Stomach (tissue), 9 donors: ENCODE measurements around the gene STPG4. TPM values are rescaled to one million over a fixed set of nuclear protein-coding genes. Genes with fewer than 3 reads are reported as not detected.

ENCODE experiments used
- DNase-seq, 2 donors: peaks; one replicate each; pipeline versions ENCODE4 v3.0.0 to v3.0.0-alpha.2; 2013 to 2019
- H3K27ac ChIP-seq, 5 donors: fragments of 200-600 bp in 4 of 5; sonication (generic) in 4 of 5; one replicate each; pipeline ENCODE4 v1.5.1; 2013 to 2019; ENCODE audit warnings: mild to moderate bottlenecking in 1 of 5, moderate library complexity in 1 of 5
- H3K27me3 ChIP-seq, 3 donors: fragments of 200-600 bp; sonication (generic); one replicate each; pipeline ENCODE4 v1.5.1; 2017 to 2019; ENCODE audit warnings: mixed run types in 1 of 3
- H3K36me3 ChIP-seq, 4 donors: fragments of 200-600 bp; sonication (generic); 1 replicate in 3 of 4; 2 replicates in 1 of 4; pipeline ENCODE4 v1.5.1; 2016 to 2019
- H3K4me1 ChIP-seq, 4 donors: fragments of 200-600 bp; sonication (generic); one replicate each; pipeline ENCODE4 v1.5.1; 2016 to 2019
- H3K4me3 ChIP-seq, 4 donors: fragments of 200-600 bp; sonication (generic) in 3 of 4; one replicate each; pipeline ENCODE4 v1.5.1; 2016 to 2019; ENCODE audit warnings: mild to moderate bottlenecking in 1 of 4
- H3K9me3 ChIP-seq, 4 donors: fragments of 200-600 bp; sonication (generic); one replicate each; pipeline ENCODE4 v1.5.1; 2016 to 2019
- EP300 ChIP-seq: sonication (generic); formaldehyde crosslinking; IDR thresholded peaks from one replicate; pipeline ENCODE4 v1.6.1; 2017; ENCODE audit warnings: antibody characterized with exemption
- POLR2A ChIP-seq, 4 donors: fragments of 450-650 bp; IDR thresholded peaks; one replicate each; pipeline ENCODE4 v1.6.1; 2016; ENCODE audit warnings: antibody characterized with exemption in 4 of 4, control low read depth in 2 of 4, mild to moderate bottlenecking in 1 of 4, moderate library complexity in 1 of 4
- POLR2AphosphoS5 ChIP-seq, 3 donors: sonication (generic); formaldehyde crosslinking; IDR thresholded peaks; one replicate each; pipeline ENCODE4 v1.6.1; 2016; ENCODE audit warnings: antibody characterized with exemption in 3 of 3
- WGBS, 5 donors: extraction: QIAGEN DNeasy Blood & Tissue Kit in 3 of 5; methylation state at CpG; one replicate each; pipeline versions ENCODE4 v1.1.5 to v1.1.7; 2013 to 2018; 5-methylcytosine and 5-hydroxymethylcytosine counted together
- intact Hi-C: fragments of 100-400 bp; cut with DNase I; formaldehyde crosslinking; loops from one replicate; pipeline ENCODE4 v1.15.1; 2023; ENCODE audit warnings: low total_unique reads
- polyA plus RNA-seq, 3 donors: library from polyadenylated mRNA; stranded (reverse); fragments of 200-250 nt; gene quantifications; one replicate each; pipeline ENCODE4 v1.2.3, GENCODE V29; 2013
- total RNA-seq, 5 donors: library from RNA; depleted of rRNA; stranded (reverse); fragments of >200 nt; gene quantifications; one replicate each; pipeline versions ENCODE4 v1.1.0 to v1.2.3, GENCODE V29; 2014 to 2016
- TF ChIP-seq, protein P1 (sequence below), 7 experiments: fragments of 450-650 bp in 4 of 7; fragments of 200-600 bp in 3 of 7; sonication (generic) in 3 of 7; IDR thresholded peaks; one replicate each; pipeline ENCODE4 v1.5.1; 2016 to 2019; ENCODE audit warnings: antibody characterized with exemption in 7 of 7, control low read depth in 2 of 7, mild to moderate bottlenecking in 1 of 7
- donor health status: healthy with polysubstance abuse.
- donor health status: Bipolar disorder and iron deficiency.
- donor health status: healthy.

Gene STPG4
- total and polyA plus RNA-seq, 8 donors: not detected

DNA sequence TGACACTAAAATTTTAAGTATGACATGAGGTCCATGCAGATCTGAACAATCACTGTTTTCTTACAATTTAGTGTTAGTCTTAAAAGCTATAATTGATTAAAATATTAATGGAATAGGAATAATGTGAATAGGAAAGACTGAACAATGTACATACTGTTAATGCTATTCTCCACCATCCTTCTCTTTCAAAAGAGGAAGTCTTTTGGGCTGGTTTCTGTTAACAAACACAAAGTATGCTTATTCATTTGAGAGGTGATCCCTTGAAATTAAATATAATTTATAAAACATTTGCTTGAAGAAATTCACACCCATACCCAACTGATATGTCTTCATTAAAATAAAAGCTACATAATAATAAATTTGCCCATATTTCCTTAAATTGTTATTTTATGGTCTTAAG is 2.3 kb downstream of the STPG4 start:
- intact Hi-C loops: no loop called here
- no peak overlapping the region for H3K27ac ChIP-seq
- peaks cover 7 to 83% (median 33%) of the 10 kb centered on the region in 4 donors for H3K36me3 ChIP-seq
- H3K27me3 ChIP-seq: no peaks in the 10 kb centered on the region
- no peak for DNase-seq
- no peak overlapping the region for H3K4me3 ChIP-seq
- no peaks in the 10 kb centered on the region for H3K4me1 ChIP-seq
- TF ChIP-seq POLR2A (IDR thresholded peaks at IDR 0.05): no peak
- TF ChIP-seq POLR2AphosphoS5 (IDR thresholded peaks at IDR 0.05): no peak
- TF ChIP-seq, protein P1, sequence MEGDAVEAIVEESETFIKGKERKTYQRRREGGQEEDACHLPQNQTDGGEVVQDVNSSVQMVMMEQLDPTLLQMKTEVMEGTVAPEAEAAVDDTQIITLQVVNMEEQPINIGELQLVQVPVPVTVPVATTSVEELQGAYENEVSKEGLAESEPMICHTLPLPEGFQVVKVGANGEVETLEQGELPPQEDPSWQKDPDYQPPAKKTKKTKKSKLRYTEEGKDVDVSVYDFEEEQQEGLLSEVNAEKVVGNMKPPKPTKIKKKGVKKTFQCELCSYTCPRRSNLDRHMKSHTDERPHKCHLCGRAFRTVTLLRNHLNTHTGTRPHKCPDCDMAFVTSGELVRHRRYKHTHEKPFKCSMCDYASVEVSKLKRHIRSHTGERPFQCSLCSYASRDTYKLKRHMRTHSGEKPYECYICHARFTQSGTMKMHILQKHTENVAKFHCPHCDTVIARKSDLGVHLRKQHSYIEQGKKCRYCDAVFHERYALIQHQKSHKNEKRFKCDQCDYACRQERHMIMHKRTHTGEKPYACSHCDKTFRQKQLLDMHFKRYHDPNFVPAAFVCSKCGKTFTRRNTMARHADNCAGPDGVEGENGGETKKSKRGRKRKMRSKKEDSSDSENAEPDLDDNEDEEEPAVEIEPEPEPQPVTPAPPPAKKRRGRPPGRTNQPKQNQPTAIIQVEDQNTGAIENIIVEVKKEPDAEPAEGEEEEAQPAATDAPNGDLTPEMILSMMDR (IDR thresholded peaks at IDR 0.05): no peak
- no peak for TF ChIP-seq EP300
- H3K9me3 ChIP-seq: no peaks in the 10 kb centered on the region

DNA sequence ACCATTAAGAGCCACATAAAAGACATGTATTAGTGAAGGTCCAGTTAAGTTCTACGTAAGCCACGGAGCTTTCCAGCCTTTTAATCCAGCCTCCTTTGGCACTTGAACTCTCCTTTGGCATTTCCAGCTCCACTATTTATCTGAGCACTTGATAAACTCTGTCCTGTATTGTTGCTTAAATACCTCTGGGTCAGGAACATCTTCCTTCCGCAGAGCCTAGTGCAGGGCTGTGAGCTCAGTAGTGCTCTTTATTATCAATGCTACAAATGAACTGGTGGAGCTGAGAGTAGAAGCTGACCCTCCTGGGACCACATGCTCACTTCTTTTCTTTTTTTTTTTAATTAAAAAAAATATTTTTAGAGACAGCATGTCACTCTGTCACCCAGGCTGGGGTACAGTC is 4.9 kb downstream of the STPG4 start:
- no peaks in the 10 kb centered on the region for H3K4me1 ChIP-seq
- TF ChIP-seq, protein P1 (IDR thresholded peaks at IDR 0.05): no peak
- TF ChIP-seq POLR2AphosphoS5 (IDR thresholded peaks at IDR 0.05) (no peak), POLR2A (IDR thresholded peaks at IDR 0.05) (no peak), EP300 (no peak)
- H3K4me3 ChIP-seq: no peak overlapping the region
- no peaks in the 10 kb centered on the region for H3K9me3 ChIP-seq
- H3K36me3 ChIP-seq: peaks cover 7 to 90% (median 34%) of the 10 kb centered on the region in 4 donors
- H3K27ac ChIP-seq: no peak overlapping the region
- no peak for DNase-seq
- 88 to 96% (median 90%) methylated on average over 3 of the region's 3 CpGs for WGBS, 5 donors
- H3K27me3 ChIP-seq: no peaks in the 10 kb centered on the region
- intact Hi-C loops: no loop called here

DNA sequence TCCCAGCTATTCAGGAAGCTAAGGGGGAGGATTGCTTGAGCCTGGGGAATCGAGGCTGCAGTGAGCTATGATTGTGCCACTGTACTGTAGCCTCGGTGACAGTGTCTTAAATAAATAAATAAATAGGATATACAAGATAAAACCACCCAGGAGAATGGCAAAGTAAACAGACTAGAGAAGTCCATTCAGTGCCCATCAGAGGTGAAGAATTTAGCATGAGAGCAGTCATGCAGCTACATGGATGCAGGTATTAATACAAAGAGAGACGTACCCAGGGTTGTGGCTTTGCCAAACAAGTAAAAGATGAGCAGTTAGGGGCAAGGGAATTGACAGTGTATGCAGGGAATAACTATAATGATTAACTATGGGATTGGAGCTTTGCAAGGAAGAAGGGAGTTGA is 8.1 kb downstream of the STPG4 start:
- Histone ChIP-seq H3K36me3 (peaks cover 3 to 76% (median 28%) of the 10 kb centered on the region in 4 donors), H3K27me3 (no peaks in the 10 kb centered on the region), H3K4me3 (no peak overlapping the region), H3K27ac (no peak overlapping the region), H3K4me1 (no peaks in the 10 kb centered on the region), H3K9me3 (no peaks in the 10 kb centered on the region)
- intact Hi-C loops: no loop called here
- TF ChIP-seq EP300 (no peak), POLR2AphosphoS5 (IDR thresholded peaks at IDR 0.05) (no peak), POLR2A (IDR thresholded peaks at IDR 0.05) (no peak)
- TF ChIP-seq, protein P1 (IDR thresholded peaks at IDR 0.05): no peak
- no peak for DNase-seq
- WGBS, 5 donors: 89 to 94% (median 91%) methylated on average over 3 of the region's 3 CpGs

DNA sequence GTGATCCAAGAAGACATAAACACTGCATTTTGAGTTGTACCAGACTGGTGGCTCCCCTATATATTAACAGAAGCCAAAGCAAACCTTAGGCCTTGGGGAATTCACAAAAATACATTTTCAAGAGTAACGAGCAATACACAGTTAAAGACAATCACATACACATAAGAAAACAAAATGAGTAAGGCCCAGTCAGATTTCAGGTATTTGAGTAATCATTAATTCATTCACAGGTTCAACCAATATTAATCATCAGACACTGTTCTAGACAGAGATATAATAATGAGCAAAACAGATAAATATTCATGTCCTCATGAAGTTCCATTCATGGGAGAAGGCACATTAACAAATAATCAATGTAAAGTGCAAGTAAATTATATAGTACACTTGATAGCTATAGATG is 9.6 kb downstream of the STPG4 start:
- peaks cover 3 to 71% (median 20%) of the 10 kb centered on the region in 4 donors for H3K36me3 ChIP-seq
- H3K27ac ChIP-seq: no peak overlapping the region
- intact Hi-C loops: no loop called here
- 85 to 98% (median 91%) methylated on average over 1 of the region's 1 CpG for WGBS, 5 donors
- no peak overlapping the region for H3K4me3 ChIP-seq
- H3K27me3 ChIP-seq: no peaks in the 10 kb centered on the region
- H3K4me1 ChIP-seq: no peaks in the 10 kb centered on the region
- no peaks in the 10 kb centered on the region for H3K9me3 ChIP-seq
- no peak for DNase-seq
- TF ChIP-seq POLR2AphosphoS5 (IDR thresholded peaks at IDR 0.05): no peak
- TF ChIP-seq, protein P1 (IDR thresholded peaks at IDR 0.05): no peak
